HEK293 (cell line): Measurements from ENCODE around the gene DPP6.
"Not testable (repeated sequence)": the region's sequence is repeated elsewhere in the genome, so short reads cannot be mapped to it uniquely, and the experiment has no call there.

Experiments
- CTCF ChIA-PET: fragments of 350-600 bp; formaldehyde crosslinking; extraction: SDS; loops from one replicate; lab custom pipeline; 2021; ENCODE audit warnings: antibody characterized with exemption; lab: Yijun Ruan, JAX
- POLR2A ChIA-PET: fragments of 300-600 bp; formaldehyde crosslinking; extraction: SDS; loops from one replicate; lab custom pipeline; 2020; ENCODE audit warnings: antibody characterized with exemption, inconsistent platforms; lab: Yijun Ruan, JAX
- H3K27ac ChIP-seq: fragments of 200-500 bp; sonication (Bioruptor generic); 2 replicates; pipeline ENCODE4 v1.5.1; 2014; ENCODE audit warnings: low read depth, low read length, control low read depth, inconsistent platforms; ENCODE audit errors: extremely low read depth
- H3K36me3 ChIP-seq, 2 experiments: fragments of 200-500 bp in 1 of 2; sonication (Bioruptor generic) in 1 of 2; 1 replicate in 1 of 2; 2 replicates in 1 of 2; pipeline ENCODE4 v1.5.1; 2014 to 2017; ENCODE audit warnings: inconsistent platforms in 2 of 2, low read length in 2 of 2; ENCODE audit not compliant: control insufficient read depth in 2 of 2, insufficient read depth in 1 of 2
- H3K4me1 ChIP-seq: fragments of 200-500 bp; sonication (Bioruptor generic); 2 replicates; pipeline ENCODE4 v1.5.1; 2014; ENCODE audit warnings: mild to moderate bottlenecking, low read length, inconsistent platforms; ENCODE audit not compliant: control insufficient read depth, insufficient read depth
- H3K4me3 ChIP-seq: 2 replicates; pipeline ENCODE4 v1.5.1; 2011; ENCODE audit warnings: low read depth, mild to moderate bottlenecking, control low read depth, low read length, moderate library complexity
- H3K9me3 ChIP-seq: fragments of 200-500 bp; sonication (Bioruptor generic); 2 replicates; pipeline ENCODE4 v1.5.1; 2014; ENCODE audit warnings: low read depth, low read length, inconsistent platforms; ENCODE audit not compliant: control insufficient read depth, insufficient read depth

DPP6 gene

GRCh38 chr7:154117411-154118390 lies 65.5 kb downstream of the DPP6 start:
- CTCF ChIA-PET, POLR2A ChIA-PET, H3K27ac ChIP-seq, H3K4me1 ChIP-seq, H3K36me3 ChIP-seq, H3K4me3 ChIP-seq, H3K9me3 ChIP-seq: not testable (repeated sequence)

DNA sequence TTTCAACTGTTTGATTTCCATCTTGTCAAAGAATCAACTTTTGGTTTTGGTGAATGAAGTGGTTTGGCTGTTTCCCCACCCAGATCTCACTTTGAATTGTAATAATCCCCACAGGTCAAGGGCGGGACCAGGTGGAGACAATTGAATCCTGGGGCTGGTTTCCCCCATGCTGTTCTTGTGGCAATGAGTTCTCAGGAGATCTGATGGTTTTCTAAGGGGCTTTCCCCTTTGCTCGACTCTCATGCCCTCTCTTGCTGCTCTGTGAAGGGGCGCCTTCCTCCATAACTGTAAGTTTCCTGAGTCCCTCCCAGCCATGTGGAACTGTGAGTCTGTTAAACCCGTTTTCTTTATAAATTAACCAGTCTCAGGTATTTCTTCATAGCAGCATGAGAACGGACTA lies 68.6 kb downstream of the DPP6 start:
- H3K4me3 ChIP-seq, H3K4me1 ChIP-seq, CTCF ChIA-PET, H3K27ac ChIP-seq, H3K36me3 ChIP-seq, H3K9me3 ChIP-seq: not testable (repeated sequence)
- POLR2A ChIA-PET: interaction anchor here (0.6 kb wide), 1 partner anchor 1009 kb away, joined by 5 read pairs; no protein-coding TSS in a partner anchor

GRCh38 chr7:154122720-154123119 lies 70.5 kb downstream of the DPP6 start:
- H3K4me3 ChIP-seq, CTCF ChIA-PET, H3K27ac ChIP-seq, H3K9me3 ChIP-seq, H3K36me3 ChIP-seq, H3K4me1 ChIP-seq, POLR2A ChIA-PET: not testable (repeated sequence)

DNA sequence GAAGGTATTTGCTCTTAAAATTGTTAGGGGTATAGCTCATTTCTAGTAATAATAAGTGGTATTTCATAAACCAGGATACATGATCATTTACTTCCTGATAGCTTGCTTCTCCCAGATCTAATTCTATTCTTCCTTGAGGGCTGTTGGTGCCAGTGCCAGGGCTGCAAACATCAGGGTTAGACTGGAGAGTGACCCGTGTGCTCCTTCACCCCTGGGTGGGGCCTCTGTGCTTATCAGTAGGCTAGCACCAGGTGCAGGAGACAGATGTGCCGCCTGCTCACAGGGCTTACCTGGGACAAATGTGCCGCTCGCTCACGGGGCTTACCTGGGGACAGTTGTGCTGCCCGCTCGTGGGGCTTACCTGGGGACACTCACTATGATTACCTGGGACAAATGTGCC lies 71.2 kb downstream of the DPP6 start:
- H3K4me3 ChIP-seq, H3K4me1 ChIP-seq, H3K36me3 ChIP-seq, POLR2A ChIA-PET, H3K9me3 ChIP-seq, CTCF ChIA-PET, H3K27ac ChIP-seq: not testable (repeated sequence)

- CTCF ChIA-PET, H3K4me1 ChIP-seq, H3K4me3 ChIP-seq, POLR2A ChIA-PET, H3K9me3 ChIP-seq, H3K36me3 ChIP-seq, H3K27ac ChIP-seq: not testable (repeated sequence)
Measured at GRCh38 chr7:154129142-154129541, 76.9 kb downstream of the DPP6 start.

DNA sequence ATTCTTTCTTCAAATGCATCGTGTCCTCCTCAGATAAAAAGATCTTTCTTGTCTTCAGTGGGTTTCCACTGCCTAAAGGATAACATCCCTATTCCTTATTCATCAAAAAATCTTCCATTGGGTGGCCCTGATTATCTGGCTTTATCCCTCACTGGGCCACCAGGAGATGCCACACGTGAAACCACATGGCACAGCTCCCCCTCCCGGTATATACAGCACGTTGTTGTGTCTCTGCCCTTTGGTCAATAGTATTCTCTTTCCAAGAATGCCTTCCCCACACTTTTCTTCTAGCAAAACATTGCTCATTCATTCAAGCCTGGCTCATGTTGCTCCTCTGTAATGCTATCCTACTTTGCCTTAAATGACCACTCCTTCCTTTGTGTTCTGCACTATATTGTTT lies 80.4 kb downstream of the DPP6 start:
- CTCF ChIA-PET, H3K9me3 ChIP-seq, H3K4me3 ChIP-seq, POLR2A ChIA-PET, H3K4me1 ChIP-seq, H3K27ac ChIP-seq, H3K36me3 ChIP-seq: not testable (repeated sequence)

- POLR2A ChIA-PET, H3K27ac ChIP-seq, CTCF ChIA-PET: not testable (repeated sequence)
Measured at GRCh38 chr7:154133703-154134277, 81.6 kb downstream of the DPP6 start.

GRCh38 chr7:154134698-154135097 lies 82.5 kb downstream of the DPP6 start:
- CTCF ChIA-PET, H3K36me3 ChIP-seq, POLR2A ChIA-PET, H3K9me3 ChIP-seq, H3K27ac ChIP-seq, H3K4me3 ChIP-seq, H3K4me1 ChIP-seq: not testable (repeated sequence)

More at GRCh38 chr7:154133703-154134277, 81.6 kb downstream of the DPP6 start:
- H3K36me3 ChIP-seq, H3K9me3 ChIP-seq, H3K4me3 ChIP-seq, H3K4me1 ChIP-seq: not testable (repeated sequence)

DNA sequence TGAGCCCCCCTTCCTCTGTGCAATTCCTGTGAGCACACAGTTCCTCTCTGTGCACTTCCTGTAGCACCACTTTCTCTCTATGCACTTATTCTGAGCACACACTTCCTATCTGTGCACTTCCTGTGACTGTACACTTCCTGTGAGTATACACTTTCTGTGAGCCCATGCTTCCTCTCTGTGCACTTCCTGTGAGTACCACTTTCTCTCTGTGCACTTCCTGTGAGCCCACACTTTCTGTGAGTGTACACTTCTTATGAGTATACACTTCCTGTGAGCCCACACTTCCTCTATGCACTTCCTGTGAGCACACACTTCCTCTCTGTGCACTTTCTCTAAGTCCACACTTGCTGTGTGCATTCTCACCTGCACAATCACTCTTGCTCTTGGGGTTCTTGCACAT lies 83.4 kb downstream of the DPP6 start:
- H3K4me1 ChIP-seq, CTCF ChIA-PET, H3K4me3 ChIP-seq, H3K36me3 ChIP-seq, H3K9me3 ChIP-seq, H3K27ac ChIP-seq, POLR2A ChIA-PET: not testable (repeated sequence)

GRCh38 chr7:154145922-154146706 lies 93.9 kb downstream of the DPP6 start:
- H3K4me3 ChIP-seq, H3K4me1 ChIP-seq, H3K27ac ChIP-seq, POLR2A ChIA-PET, H3K9me3 ChIP-seq, CTCF ChIA-PET, H3K36me3 ChIP-seq: not testable (repeated sequence)

DNA sequence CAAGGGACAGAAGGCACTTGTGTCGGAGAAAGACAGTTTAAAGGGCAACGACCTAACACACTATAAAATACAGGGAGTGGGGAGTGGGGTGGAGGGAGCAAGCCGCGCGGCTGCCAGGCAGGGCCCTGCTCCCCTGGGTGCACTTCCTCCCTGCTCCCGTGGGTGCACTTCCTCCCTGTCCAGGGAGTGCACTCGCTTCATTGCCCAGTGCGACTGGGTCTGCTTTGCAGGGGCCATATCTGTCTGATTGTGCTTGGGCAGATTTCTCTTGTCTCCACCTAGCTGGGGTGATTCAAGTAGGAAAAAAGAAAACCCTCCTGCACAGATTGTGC lies 94.5 kb downstream of the DPP6 start:
- H3K27ac ChIP-seq, H3K9me3 ChIP-seq, H3K4me3 ChIP-seq, H3K4me1 ChIP-seq, H3K36me3 ChIP-seq, CTCF ChIA-PET, POLR2A ChIA-PET: not testable (repeated sequence)
